T-cell (primary cell): ENCODE data around the gene ABCA5. TPM values are rescaled to one million over a fixed set of nuclear protein-coding genes. Genes with fewer than 3 reads are reported as not detected.

ENCODE experiments used
- ATAC-seq, 4 experiments: fragments of 200-7000 bp in 3 of 4; fragments of 150-1000 bp in 1 of 4; cut with Tn5 transposase; replicated peaks in 1 of 4; 1 replicate in 3 of 4; 2 replicates in 1 of 4; pipeline ENCODE4 v1.10.0; 2021; ENCODE audit warnings: moderate library complexity in 3 of 4, mild to moderate bottlenecking in 2 of 4, moderate number of reproducible peaks in 1 of 4
- CTCF ChIA-PET, 2 donors: fragments of 300-600 bp; sonication (Branson Sonifier 250); formaldehyde crosslinking; loops; one replicate each; lab custom pipeline; 2022; ENCODE audit warnings: antibody characterized with exemption in 2 of 2; lab: Charles Lee
- POLR2A ChIA-PET, 2 donors: fragments of 300-600 bp; sonication (Branson Sonifier 250); formaldehyde crosslinking; loops; one replicate each; lab custom pipeline; 2022; ENCODE audit warnings: antibody characterized with exemption in 2 of 2; lab: Charles Lee
- DNase-seq, 35 experiments: peaks; one replicate each; pipeline versions ENCODE4 v3.0.0 to v3.0.0-alpha.2; 2013 to 2023
- H3K27ac ChIP-seq: one replicate; pipeline ENCODE4 v1.5.1; 2013; ENCODE audit warnings: low read length
- H3K27me3 ChIP-seq, 2 experiments: replicated peaks in 1 of 2; 1 replicate in 1 of 2; 2 replicates in 1 of 2; pipeline versions ENCODE4 v1.6.1 to v1.7.0; 2013; ENCODE audit warnings: low read length in 1 of 2, mixed read lengths in 1 of 2; ENCODE audit not compliant: control insufficient read depth in 2 of 2, insufficient read depth in 2 of 2; ENCODE audit errors: extremely low read depth in 1 of 2
- H3K36me3 ChIP-seq, 2 donors: 1 replicate in 1 of 2; 2 replicates in 1 of 2; pipeline versions ENCODE4 v1.6.1 to v1.7.0; 2013; ENCODE audit warnings: low read length in 1 of 2; ENCODE audit not compliant: control insufficient read depth in 2 of 2, insufficient read depth in 1 of 2; ENCODE audit errors: extremely low read depth in 1 of 2
- H3K4me1 ChIP-seq, 2 experiments: 1 replicate in 1 of 2; 2 replicates in 1 of 2; pipeline versions ENCODE4 v1.6.1 to v1.7.0; 2013; ENCODE audit warnings: low read length in 2 of 2, mixed read lengths in 1 of 2; ENCODE audit not compliant: insufficient read depth in 2 of 2, control insufficient read depth in 1 of 2; ENCODE audit errors: extremely low read depth in 1 of 2
- H3K4me3 ChIP-seq, 2 donors: 1 replicate in 1 of 2; 2 replicates in 1 of 2; pipeline versions ENCODE4 v1.5.1 to v1.7.0; 2013; ENCODE audit warnings: mild to moderate bottlenecking in 2 of 2, low read length in 1 of 2, moderate library complexity in 1 of 2; ENCODE audit not compliant: control insufficient read depth in 1 of 2; ENCODE audit errors: extremely low read depth in 1 of 2
- H3K9me3 ChIP-seq: 2 replicates; pipeline ENCODE4 v1.7.0; 2013
- H3K27ac Mint-ChIP-seq, 2 donors: one replicate each; pipeline ENCODE4 v1.8.0; 2020 to 2021; ENCODE audit warnings: mild to moderate bottlenecking in 2 of 2, mixed read lengths in 2 of 2
- H3K27me3 Mint-ChIP-seq, 2 donors: one replicate each; pipeline ENCODE4 v1.8.0; 2021 to 2022; ENCODE audit warnings: mixed read lengths in 2 of 2
- H3K36me3 Mint-ChIP-seq: one replicate; pipeline ENCODE4 v1.8.0; 2021; ENCODE audit warnings: mixed read lengths
- H3K4me1 Mint-ChIP-seq, 3 donors: one replicate each; pipeline ENCODE4 v1.8.0; 2020 to 2022; ENCODE audit warnings: mixed read lengths in 3 of 3, mild to moderate bottlenecking in 1 of 3
- H3K4me3 Mint-ChIP-seq, 3 donors: one replicate each; pipeline ENCODE4 v1.8.0; 2020 to 2022; ENCODE audit warnings: mild to moderate bottlenecking in 3 of 3, mixed read lengths in 3 of 3, moderate library complexity in 3 of 3
- H3K9me3 Mint-ChIP-seq, 3 donors: one replicate each; pipeline ENCODE4 v1.8.0; 2020 to 2022; ENCODE audit warnings: mixed read lengths in 3 of 3
- WGBS: methylation state at CpG from one replicate; pipeline ENCODE4 v1.1.5; 2013; ENCODE audit warnings: missing lambda C conversion rate; ENCODE audit not compliant: insufficient coverage; 5-methylcytosine and 5-hydroxymethylcytosine counted together
- total RNA-seq, 35 experiments: library from RNA in 6 of 35; stranded (reverse) in 6 of 35; fragments of 120-200 nt in 1 of 35; gene quantifications; one replicate each; pipeline versions ENCODE4 v1.2.1 to v1.2.4 and lab custom pipeline; 2013 to 2026

ABCA5 gene
- total RNA-seq, 5 donors from 2014 or later (not counting 1 experiment from before 2014, with no cell fraction given), result 31.9 to 45.2 (median 42.7) TPM

DNA sequence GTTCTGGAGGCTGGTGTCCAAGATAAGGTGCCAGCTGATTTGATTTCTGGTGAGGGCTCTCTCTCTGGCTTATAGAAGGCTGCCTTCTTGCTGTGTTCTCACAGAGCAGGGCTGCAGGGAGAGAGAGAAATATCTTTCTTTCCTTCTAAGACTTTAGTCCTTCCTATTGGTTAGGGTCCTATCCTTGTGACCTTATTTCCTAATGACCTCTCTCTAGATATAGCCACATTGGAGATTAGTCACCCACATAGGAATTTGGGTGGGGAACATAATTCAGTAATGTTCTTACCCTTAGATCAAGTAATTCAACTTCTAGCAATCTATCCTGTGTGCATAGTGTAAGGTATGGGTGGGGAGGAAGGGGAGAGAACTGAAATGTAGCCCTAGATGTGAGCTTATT lies 18.0 kb upstream of the ABCA5 start:
- ChIA-PET POLR2A (no interaction called here), CTCF (no interaction called here)
- H3K27ac ChIP-seq, result no peak overlapping the region
- no peaks in the 10 kb centered on the region for H3K9me3 Mint-ChIP-seq
- no peaks in the 10 kb centered on the region for H3K9me3 ChIP-seq
- no peak overlapping the region for H3K4me3 Mint-ChIP-seq
- ATAC-seq (no peak), DNase-seq (no peak)
- H3K36me3 ChIP-seq, result no peaks in the 10 kb centered on the region
- H3K27me3 ChIP-seq, result peaks cover 0 to 11% of the 10 kb centered on the region in 2 experiments
- H3K4me3 ChIP-seq, result no peak overlapping the region
- H3K4me1 Mint-ChIP-seq, result no peaks in the 10 kb centered on the region
- H3K36me3 Mint-ChIP-seq, result no peaks in the 10 kb centered on the region
- no peak overlapping the region for H3K27ac Mint-ChIP-seq
- peaks cover 15 to 25% of the 10 kb centered on the region in 2 donors for H3K27me3 Mint-ChIP-seq
- H3K4me1 ChIP-seq, result no peaks in the 10 kb centered on the region

DNA sequence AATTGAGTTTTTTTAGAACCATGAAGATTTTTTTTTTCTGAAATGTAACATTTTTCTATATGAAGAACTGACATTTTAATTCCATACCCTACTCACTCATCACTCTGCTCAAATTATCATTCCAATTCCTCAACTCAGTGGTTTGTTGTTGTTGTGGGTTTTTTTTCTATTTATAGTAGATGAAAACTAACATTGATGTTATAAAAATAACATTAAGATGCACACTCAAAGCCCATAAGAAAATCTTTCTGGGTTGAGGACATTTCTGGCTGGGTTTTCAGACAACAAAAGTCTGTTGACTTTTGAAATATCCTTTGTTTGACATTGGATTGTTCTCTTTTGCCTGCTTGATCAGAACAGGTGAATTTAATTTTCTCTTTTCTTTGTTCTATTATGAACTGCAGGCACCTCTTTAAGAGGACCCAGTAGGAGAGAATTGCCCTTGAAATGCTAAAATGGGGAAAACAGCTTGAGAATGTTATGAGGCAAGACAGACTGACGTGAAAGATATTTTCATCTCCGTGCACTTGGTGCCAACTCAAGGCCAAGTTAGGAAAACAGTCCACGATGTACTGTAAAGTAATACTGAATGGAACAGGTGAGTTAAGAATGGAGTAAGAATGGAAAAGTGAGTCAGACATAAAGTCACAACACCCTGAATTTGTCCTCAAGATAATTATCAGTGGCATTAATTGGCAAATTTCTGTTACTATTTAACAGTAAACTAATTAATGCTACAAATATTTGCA lies 16.1 kb upstream of the ABCA5 start:
- Mint-ChIP-seq H3K4me1 (no peaks in the 10 kb centered on the region), H3K4me3 (no peak overlapping the region), H3K27ac (no peak overlapping the region), H3K27me3 (peaks cover 13 to 21% of the 10 kb centered on the region in 2 donors), H3K9me3 (no peaks in the 10 kb centered on the region), H3K36me3 (no peaks in the 10 kb centered on the region)
- CTCF ChIA-PET, result no interaction called here
- DNase-seq (no peak), ATAC-seq (no peak)
- Histone ChIP-seq H3K36me3 (no peaks in the 10 kb centered on the region), H3K27ac (no peak overlapping the region), H3K4me1 (no peaks in the 10 kb centered on the region), H3K9me3 (no peaks in the 10 kb centered on the region), H3K27me3 (peaks cover 0 to 11% of the 10 kb centered on the region in 2 experiments), H3K4me3 (no peak overlapping the region)
- POLR2A ChIA-PET, result no interaction called here
- 90% methylated on average over 2 of the region's 3 CpGs for WGBS

DNA sequence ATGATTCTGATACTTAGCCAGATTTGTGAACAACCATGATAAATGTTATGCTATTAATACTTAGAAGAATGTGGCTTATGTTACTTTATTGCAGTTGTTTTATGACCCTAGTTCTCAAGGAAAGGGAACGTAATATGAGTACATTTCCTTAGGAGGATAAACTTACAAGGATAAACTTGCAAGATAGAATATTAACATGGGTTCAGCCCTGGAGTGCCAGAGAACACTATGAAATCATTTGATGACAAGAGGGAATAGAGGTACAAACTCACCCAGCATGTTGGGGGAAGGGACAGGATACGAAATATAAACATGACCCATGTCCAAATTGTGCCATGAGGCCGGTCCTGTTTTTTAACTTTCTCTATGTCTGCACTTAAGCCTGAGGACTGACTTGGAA lies 13.0 kb upstream of the ABCA5 start:
- ChIA-PET CTCF (no interaction called here), POLR2A (no interaction called here)
- Histone ChIP-seq H3K27me3 (peaks cover 0 to 6% of the 10 kb centered on the region in 2 experiments), H3K27ac (no peak overlapping the region), H3K36me3 (no peaks in the 10 kb centered on the region), H3K4me3 (no peak overlapping the region), H3K9me3 (no peaks in the 10 kb centered on the region), H3K4me1 (no peaks in the 10 kb centered on the region)
- Mint-ChIP-seq H3K4me1 (peaks cover 0 to 3% (median 3%) of the 10 kb centered on the region in 3 donors), H3K4me3 (no peak overlapping the region), H3K9me3 (peaks cover 0 to 3% (median 0%) of the 10 kb centered on the region in 3 donors), H3K36me3 (no peaks in the 10 kb centered on the region), H3K27me3 (peaks cover 6 to 11% of the 10 kb centered on the region in 2 donors), H3K27ac (no peak overlapping the region)
- no peak for ATAC-seq
- no peak for DNase-seq
- WGBS, result no CpG with 5 or more reads among the region's 3 CpGs

DNA sequence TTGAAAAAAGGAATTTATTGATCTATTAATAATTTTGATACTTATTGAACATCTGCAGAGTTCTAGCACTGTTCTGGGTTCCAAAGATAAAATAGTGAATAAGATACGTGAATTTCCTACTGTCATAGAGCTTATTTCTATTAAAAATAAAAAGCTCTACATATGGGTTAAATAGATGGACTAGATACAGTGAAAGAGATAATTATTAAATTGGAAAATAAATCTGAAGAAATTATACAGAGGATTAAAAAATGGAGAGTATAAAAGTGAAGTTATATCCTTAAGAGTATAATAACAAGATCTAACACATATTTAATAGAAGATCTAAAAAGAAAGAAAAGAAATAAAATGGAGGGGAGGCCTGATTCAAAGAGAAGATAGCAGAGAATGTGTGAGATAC lies 10.1 kb upstream of the ABCA5 start:
- H3K4me3 Mint-ChIP-seq, result no peak overlapping the region

DNA sequence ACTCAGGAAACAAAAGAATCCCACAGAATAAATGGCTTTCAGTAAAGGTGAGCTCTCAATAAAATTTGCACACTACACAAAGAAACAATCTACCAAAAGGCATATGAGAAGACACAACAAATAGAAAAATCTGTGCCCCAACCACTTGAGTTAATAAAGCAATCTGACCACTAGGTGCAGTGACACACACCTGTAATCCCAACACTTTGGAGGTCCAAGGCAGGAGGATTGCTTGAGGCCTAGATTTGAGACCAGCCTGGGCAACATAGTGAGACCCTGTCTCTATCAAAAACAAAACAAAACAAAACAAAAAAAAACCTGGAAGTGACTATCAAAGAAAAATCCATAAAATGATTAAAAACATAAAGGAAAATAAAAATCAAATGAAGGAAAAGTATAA lies 9.6 kb upstream of the ABCA5 start:
- H3K36me3 Mint-ChIP-seq, result no peaks in the 10 kb centered on the region
- H3K4me1 ChIP-seq, result no peaks in the 10 kb centered on the region
- H3K36me3 ChIP-seq, result no peaks in the 10 kb centered on the region
- H3K4me3 ChIP-seq, result no peak overlapping the region
- DNase-seq (no peak), ATAC-seq (no peak)
- CTCF ChIA-PET, result no interaction called here
- no peak overlapping the region for H3K4me3 Mint-ChIP-seq
- H3K27ac Mint-ChIP-seq, result no peak overlapping the region
- peaks cover 12 to 13% of the 10 kb centered on the region in 2 donors for H3K27me3 Mint-ChIP-seq
- POLR2A ChIA-PET, result no interaction called here
- peaks cover 0 to 3% (median 0%) of the 10 kb centered on the region in 3 donors for H3K9me3 Mint-ChIP-seq
- H3K9me3 ChIP-seq, result no peaks in the 10 kb centered on the region
- peaks cover 0 to 3% (median 3%) of the 10 kb centered on the region in 3 donors for H3K4me1 Mint-ChIP-seq
- no peak overlapping the region for H3K27ac ChIP-seq
- H3K27me3 ChIP-seq, result peaks cover 0 to 11% of the 10 kb centered on the region in 2 experiments

More for the DNA sequence above, 10.1 kb upstream of the ABCA5 start:
- ChIA-PET CTCF (no interaction called here), POLR2A (no interaction called here)
- Mint-ChIP-seq H3K9me3 (peaks cover 0 to 3% (median 0%) of the 10 kb centered on the region in 3 donors), H3K27ac (no peak overlapping the region), H3K36me3 (no peaks in the 10 kb centered on the region), H3K4me1 (peaks cover 0 to 3% (median 3%) of the 10 kb centered on the region in 3 donors), H3K27me3 (peaks cover 10 to 13% of the 10 kb centered on the region in 2 donors)
- H3K27ac ChIP-seq, result no peak overlapping the region
- DNase-seq (no peak), ATAC-seq (no peak)
- H3K9me3 ChIP-seq, result no peaks in the 10 kb centered on the region
- no peaks in the 10 kb centered on the region for H3K4me1 ChIP-seq
- WGBS, result no CpG with 5 or more reads among the region's 1 CpG
- no peaks in the 10 kb centered on the region for H3K36me3 ChIP-seq
- H3K27me3 ChIP-seq, result peaks cover 0 to 11% of the 10 kb centered on the region in 2 experiments
- no peak overlapping the region for H3K4me3 ChIP-seq

DNA sequence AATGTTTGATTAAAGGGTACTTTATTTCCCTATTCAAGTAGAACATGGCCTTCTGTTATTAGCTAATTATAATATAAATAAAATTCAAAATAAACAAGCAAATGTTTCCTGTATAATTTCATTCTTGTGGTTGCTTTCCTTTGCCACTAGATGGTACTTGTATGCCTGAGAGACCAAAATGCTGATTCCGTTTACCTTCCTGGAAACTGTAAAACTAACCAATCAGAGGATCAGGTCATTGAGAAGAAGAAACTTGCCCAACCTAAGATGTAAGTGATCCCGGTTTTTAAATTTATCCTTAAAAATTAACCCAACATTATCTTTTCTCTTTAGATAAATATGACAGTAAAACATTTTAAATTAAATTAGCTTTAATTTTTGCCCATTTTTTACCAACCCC lies 8.1 kb upstream of the ABCA5 start:
- Histone ChIP-seq H3K27me3 (peaks cover 0 to 5% of the 10 kb centered on the region in 2 experiments), H3K9me3 (no peaks in the 10 kb centered on the region), H3K27ac (no peak overlapping the region), H3K4me3 (no peak overlapping the region), H3K4me1 (no peaks in the 10 kb centered on the region), H3K36me3 (no peaks in the 10 kb centered on the region)
- CTCF ChIA-PET, result interaction anchor here (0.6 to 0.9 kb wide), 6 partner anchors 8 to 843 kb away, joined by 3 to 10 read pairs (median 4); partner anchors contain the start of gene ABCA5 (in 1 of the 2)
- POLR2A ChIA-PET, result no interaction called here
- Mint-ChIP-seq H3K27me3 (peaks cover 14 to 16% of the 10 kb centered on the region in 2 donors), H3K9me3 (peaks cover 0 to 3% (median 0%) of the 10 kb centered on the region in 3 donors), H3K27ac (no peak overlapping the region), H3K4me1 (peaks cover 0 to 3% (median 3%) of the 10 kb centered on the region in 3 donors), H3K36me3 (no peaks in the 10 kb centered on the region), H3K4me3 (no peak overlapping the region)
- DNase-seq, result peak in 1 of 35 experiments; percentile 33
- WGBS, result no CpG with 5 or more reads among the region's 2 CpGs
- no peak for ATAC-seq
